DOHH2 (cell line): ENCODE measurements around the gene KCNA3.

Experiments
- CTCF ChIP-seq: fragments of 200-600 bp; sonication (generic); IDR thresholded peaks from one replicate; pipeline ENCODE4 v1.5.1; 2014; ENCODE audit warnings: antibody characterized with exemption, mild to moderate bottlenecking, low read depth, low read length; ENCODE audit not compliant: poor library complexity, severe bottlenecking
- EZH2phosphoT487 ChIP-seq: fragments of 200-600 bp; sonication (generic); IDR thresholded peaks from 2 replicates; pipeline ENCODE4 v1.6.1; 2017; ENCODE audit warnings: borderline replicate concordance, mild to moderate bottlenecking, antibody characterized with exemption, low read length, moderate library complexity, mixed read lengths

- no peak for TF ChIP-seq CTCF
- no peak for TF ChIP-seq EZH2phosphoT487
These were observed 29.5 kb downstream of the KCNA3 start for GRCh38 chr1:110645211-110645610.
